ENCODE data around the gene ARFGAP3. TPM values are rescaled to one million over a fixed set of nuclear protein-coding genes. Genes with fewer than 3 reads are reported as not detected.

The ARFGAP3 gene
- total RNA-seq, 1 donor from 2014 or later = 62.0 TPM

- TF ChIP-seq CTCF (IDR thresholded peaks at IDR 0.05; ENCODE audit: insufficient read depth, low read length, poor library complexity, severe bottlenecking) = no peak
- no peaks in the 10 kb centered on the region for H3K36me3 ChIP-seq (ENCODE audit: control insufficient read depth, insufficient read depth, low read length)
- H3K27me3 ChIP-seq (ENCODE audit: control insufficient read depth, insufficient read depth, low read length) = no peaks in the 10 kb centered on the region
- no peak for DNase-seq (ENCODE audit: low read depth)
- no peak overlapping the region for H3K4me3 ChIP-seq (ENCODE audit: low read depth, low read length)
Measured at GRCh38 chr22:42801252-42802080, 55.6 kb downstream of the ARFGAP3 start.

GRCh38 chr22:42800451-42801251 is 56.4 kb downstream of the ARFGAP3 start:
- no peak for TF ChIP-seq CTCF (IDR thresholded peaks at IDR 0.05; ENCODE audit: insufficient read depth, low read length, poor library complexity, severe bottlenecking)
- Histone ChIP-seq H3K36me3 (ENCODE audit: control insufficient read depth, insufficient read depth, low read length) (no peaks in the 10 kb centered on the region), H3K27me3 (ENCODE audit: control insufficient read depth, insufficient read depth, low read length) (no peaks in the 10 kb centered on the region), H3K4me3 (ENCODE audit: low read depth, low read length) (no peak overlapping the region)
- no peak for DNase-seq (ENCODE audit: low read depth)

- no peak for DNase-seq (ENCODE audit: low read depth)
- Histone ChIP-seq H3K27me3 (ENCODE audit: control insufficient read depth, insufficient read depth, low read length) (no peaks in the 10 kb centered on the region), H3K36me3 (ENCODE audit: control insufficient read depth, insufficient read depth, low read length) (no peaks in the 10 kb centered on the region), H3K4me3 (ENCODE audit: low read depth, low read length) (no peak overlapping the region)
- TF ChIP-seq CTCF (IDR thresholded peaks at IDR 0.05; ENCODE audit: insufficient read depth, low read length, poor library complexity, severe bottlenecking) = no peak
Measured at GRCh38 chr22:42799461-42800405, 57.3 kb downstream of the ARFGAP3 start.

- no peak overlapping the region for H3K4me3 ChIP-seq (ENCODE audit: low read depth, low read length)
- H3K27me3 ChIP-seq (ENCODE audit: control insufficient read depth, insufficient read depth, low read length) = no peaks in the 10 kb centered on the region
- H3K36me3 ChIP-seq (ENCODE audit: control insufficient read depth, insufficient read depth, low read length) = no peaks in the 10 kb centered on the region
- no peak for TF ChIP-seq CTCF (IDR thresholded peaks at IDR 0.05; ENCODE audit: insufficient read depth, low read length, poor library complexity, severe bottlenecking)
- no peak for DNase-seq (ENCODE audit: low read depth)
Measured at GRCh38 chr22:42799061-42799460, 58.0 kb downstream of the ARFGAP3 start.

- H3K27me3 ChIP-seq (ENCODE audit: control insufficient read depth, insufficient read depth, low read length) = no peaks in the 10 kb centered on the region
- no peak overlapping the region for H3K4me3 ChIP-seq (ENCODE audit: low read depth, low read length)
- no peak for DNase-seq (ENCODE audit: low read depth)
- H3K36me3 ChIP-seq (ENCODE audit: control insufficient read depth, insufficient read depth, low read length) = no peaks in the 10 kb centered on the region
- no peak for TF ChIP-seq CTCF (IDR thresholded peaks at IDR 0.05; ENCODE audit: insufficient read depth, low read length, poor library complexity, severe bottlenecking)
Measured at GRCh38 chr22:42797011-42797410, 60.1 kb downstream of the ARFGAP3 start.
